Measurements from ENCODE around the gene SH2D2A. TPM values are rescaled to one million over a fixed set of nuclear protein-coding genes. Genes with fewer than 3 reads are reported as not detected.

Gene SH2D2A
- total and polyA plus RNA-seq, 8 donors = 0.36 to 4.4 (median 0.69) TPM

- no peak overlapping the region for H3K27ac ChIP-seq
- no peak for ATAC-seq
- DNase-seq = no peak
- no peaks in the 10 kb centered on the region for H3K4me1 ChIP-seq
- H3K27me3 ChIP-seq = no peaks in the 10 kb centered on the region
- H3K36me3 ChIP-seq = peaks cover 2 to 97% of the 10 kb centered on the region in 2 donors
- H3K9me3 ChIP-seq = no peaks in the 10 kb centered on the region
- intact Hi-C loops (cut with DNase I) = loop anchor here in 1 of 2 donors (5.0 kb wide), 1 partner anchor 68 kb away; the partner anchor contains the start of gene NTRK1
- no peak overlapping the region for H3K4me3 ChIP-seq
- no peak for TF ChIP-seq CTCF (IDR thresholded peaks at IDR 0.05)
These were observed 21.9 kb downstream of the SH2D2A start for GRCh38 chr1:156794506-156795373.

- Histone ChIP-seq H3K4me1 (no peaks in the 10 kb centered on the region), H3K9me3 (no peaks in the 10 kb centered on the region), H3K27me3 (no peaks in the 10 kb centered on the region), H3K36me3 (peaks cover 0 to 92% of the 10 kb centered on the region in 2 donors), H3K27ac (no peak overlapping the region), H3K4me3 (no peak overlapping the region)
- TF ChIP-seq CTCF (IDR thresholded peaks at IDR 0.05) = no peak
- intact Hi-C loops (cut with DNase I) = no loop called here
- DNase-seq (no peak), ATAC-seq (no peak)
These were observed 26.9 kb downstream of the SH2D2A start for GRCh38 chr1:156789621-156790318.

- no peaks in the 10 kb centered on the region for H3K27me3 ChIP-seq
- intact Hi-C loops (cut with DNase I) = no loop called here
- DNase-seq (no peak), ATAC-seq (no peak)
- H3K36me3 ChIP-seq = peaks cover 0 to 92% of the 10 kb centered on the region in 2 donors
- H3K4me3 ChIP-seq = no peak overlapping the region
- no peak overlapping the region for H3K27ac ChIP-seq
- no peaks in the 10 kb centered on the region for H3K4me1 ChIP-seq
- TF ChIP-seq CTCF (IDR thresholded peaks at IDR 0.05) = no peak
- no peaks in the 10 kb centered on the region for H3K9me3 ChIP-seq
These were observed 28.5 kb downstream of the SH2D2A start for GRCh38 chr1:156788136-156788535.

- ATAC-seq (no peak), DNase-seq (no peak)
- no peaks in the 10 kb centered on the region for H3K27me3 ChIP-seq
- peaks cover 0 to 8% of the 10 kb centered on the region in 2 donors for H3K4me1 ChIP-seq
- no peak overlapping the region for H3K27ac ChIP-seq
- no peak for TF ChIP-seq CTCF (IDR thresholded peaks at IDR 0.05)
- H3K36me3 ChIP-seq = peaks cover 0 to 91% of the 10 kb centered on the region in 2 donors
- no peak overlapping the region for H3K4me3 ChIP-seq
- intact Hi-C loops (cut with DNase I) = no loop called here
- no peaks in the 10 kb centered on the region for H3K9me3 ChIP-seq
These were observed 30.0 kb downstream of the SH2D2A start for GRCh38 chr1:156786640-156787039.

GRCh38 chr1:156785458-156785857 is 31.2 kb downstream of the SH2D2A start:
- intact Hi-C loops (cut with DNase I) = no loop called here
- no peak for TF ChIP-seq CTCF (IDR thresholded peaks at IDR 0.05)
- Histone ChIP-seq H3K9me3 (no peaks in the 10 kb centered on the region), H3K4me1 (peaks cover 0 to 18% of the 10 kb centered on the region in 2 donors), H3K27ac (no peak overlapping the region), H3K4me3 (no peak overlapping the region), H3K36me3 (peaks cover 0 to 90% of the 10 kb centered on the region in 2 donors), H3K27me3 (no peaks in the 10 kb centered on the region)
- no peak for DNase-seq
- ATAC-seq = no peak
